ENCODE data around the gene TYRO3.
"Not testable (repeated sequence)": the region's sequence is repeated elsewhere in the genome, so short reads cannot be mapped to it uniquely, and the experiment has no call there.

DNA sequence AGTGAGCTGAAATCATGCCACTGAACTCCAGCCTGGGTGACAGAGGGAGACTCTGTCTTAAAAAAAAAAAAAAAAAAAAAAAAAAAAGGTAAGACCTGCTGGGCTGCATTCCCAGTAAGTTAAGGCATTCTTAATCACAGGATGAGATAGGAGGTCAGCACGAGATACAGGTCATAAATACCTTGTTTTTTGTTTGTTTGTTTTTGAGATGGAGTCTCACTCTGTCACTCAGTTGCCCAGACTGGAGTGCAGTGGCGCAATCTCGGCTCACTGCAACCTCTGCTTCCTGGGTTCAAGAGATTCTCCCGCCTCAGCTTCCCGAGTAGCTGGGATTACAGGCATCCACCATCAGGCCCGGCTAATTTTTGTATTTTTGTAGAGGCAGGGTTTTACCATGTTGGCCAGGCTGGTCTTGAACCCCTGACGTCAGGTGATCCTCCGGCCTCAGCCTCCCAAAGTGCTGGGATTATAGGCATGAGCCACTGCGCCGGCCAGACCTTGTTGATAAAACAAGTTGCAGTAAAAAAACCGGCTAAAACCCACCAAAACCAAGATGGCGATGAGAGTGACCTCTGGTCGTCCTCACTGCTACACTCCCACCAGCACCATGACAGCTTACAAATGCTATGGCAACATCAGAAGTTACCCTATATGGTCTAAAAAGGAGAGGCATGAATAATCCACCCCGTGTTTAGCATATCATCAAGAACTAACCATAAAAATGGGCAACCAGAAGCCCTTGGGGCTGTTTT lies 27.7 kb downstream of the TYRO3 start:
- not testable (repeated sequence) for TF ChIP-seq POLR2A (IDR thresholded peaks at IDR 0.05)
- TF ChIP-seq, protein P1, sequence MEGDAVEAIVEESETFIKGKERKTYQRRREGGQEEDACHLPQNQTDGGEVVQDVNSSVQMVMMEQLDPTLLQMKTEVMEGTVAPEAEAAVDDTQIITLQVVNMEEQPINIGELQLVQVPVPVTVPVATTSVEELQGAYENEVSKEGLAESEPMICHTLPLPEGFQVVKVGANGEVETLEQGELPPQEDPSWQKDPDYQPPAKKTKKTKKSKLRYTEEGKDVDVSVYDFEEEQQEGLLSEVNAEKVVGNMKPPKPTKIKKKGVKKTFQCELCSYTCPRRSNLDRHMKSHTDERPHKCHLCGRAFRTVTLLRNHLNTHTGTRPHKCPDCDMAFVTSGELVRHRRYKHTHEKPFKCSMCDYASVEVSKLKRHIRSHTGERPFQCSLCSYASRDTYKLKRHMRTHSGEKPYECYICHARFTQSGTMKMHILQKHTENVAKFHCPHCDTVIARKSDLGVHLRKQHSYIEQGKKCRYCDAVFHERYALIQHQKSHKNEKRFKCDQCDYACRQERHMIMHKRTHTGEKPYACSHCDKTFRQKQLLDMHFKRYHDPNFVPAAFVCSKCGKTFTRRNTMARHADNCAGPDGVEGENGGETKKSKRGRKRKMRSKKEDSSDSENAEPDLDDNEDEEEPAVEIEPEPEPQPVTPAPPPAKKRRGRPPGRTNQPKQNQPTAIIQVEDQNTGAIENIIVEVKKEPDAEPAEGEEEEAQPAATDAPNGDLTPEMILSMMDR (IDR thresholded peaks at IDR 0.05) = not testable (repeated sequence)
